HEK293 (cell line): ENCODE data around the gene BRD3OS.
A peak's percentile ranks its signal among the peaks of the same experiment; 100 is the strongest.

Experiments used
- CTCF ChIA-PET: fragments of 350-600 bp; formaldehyde crosslinking; extraction: SDS; loops from one replicate; lab custom pipeline; 2021; ENCODE audit warnings: antibody characterized with exemption; lab: Yijun Ruan, JAX
- POLR2A ChIA-PET: fragments of 300-600 bp; formaldehyde crosslinking; extraction: SDS; loops from one replicate; lab custom pipeline; 2020; ENCODE audit warnings: antibody characterized with exemption, inconsistent platforms; lab: Yijun Ruan, JAX
- H3K27ac ChIP-seq: fragments of 200-500 bp; sonication (Bioruptor generic); 2 replicates; pipeline ENCODE4 v1.5.1; 2014; ENCODE audit warnings: low read depth, low read length, control low read depth, inconsistent platforms; ENCODE audit errors: extremely low read depth
- H3K36me3 ChIP-seq, 2 experiments: fragments of 200-500 bp in 1 of 2; sonication (Bioruptor generic) in 1 of 2; 1 replicate in 1 of 2; 2 replicates in 1 of 2; pipeline ENCODE4 v1.5.1; 2014 to 2017; ENCODE audit warnings: inconsistent platforms in 2 of 2, low read length in 2 of 2; ENCODE audit not compliant: control insufficient read depth in 2 of 2, insufficient read depth in 1 of 2
- H3K4me1 ChIP-seq: fragments of 200-500 bp; sonication (Bioruptor generic); 2 replicates; pipeline ENCODE4 v1.5.1; 2014; ENCODE audit warnings: mild to moderate bottlenecking, low read length, inconsistent platforms; ENCODE audit not compliant: control insufficient read depth, insufficient read depth
- H3K4me3 ChIP-seq: 2 replicates; pipeline ENCODE4 v1.5.1; 2011; ENCODE audit warnings: low read depth, mild to moderate bottlenecking, control low read depth, low read length, moderate library complexity
- H3K9me3 ChIP-seq: fragments of 200-500 bp; sonication (Bioruptor generic); 2 replicates; pipeline ENCODE4 v1.5.1; 2014; ENCODE audit warnings: low read depth, low read length, inconsistent platforms; ENCODE audit not compliant: control insufficient read depth, insufficient read depth
- OSR2 ChIP-seq: fragments of 450-650 bp; formaldehyde crosslinking; IDR thresholded peaks from 2 replicates; pipeline ENCODE4 v1.5.1; 2016; ENCODE audit warnings: missing biosample characterization, missing genetic modification characterization
- PRDM6 ChIP-seq: fragments of 450-650 bp; formaldehyde crosslinking; IDR thresholded peaks from 2 replicates; pipeline ENCODE4 v1.5.1; 2017; ENCODE audit warnings: missing biosample characterization, missing genetic modification characterization
- ZBTB17 ChIP-seq: fragments of 450-650 bp; formaldehyde crosslinking; IDR thresholded peaks from 2 replicates; pipeline ENCODE4 v1.5.1; 2016; ENCODE audit warnings: missing biosample characterization, missing genetic modification characterization
- ZBTB44 ChIP-seq: fragments of 450-650 bp; IDR thresholded peaks from 2 replicates; pipeline ENCODE4 v1.5.1; 2018; ENCODE audit warnings: missing biosample characterization, mild to moderate bottlenecking, missing genetic modification characterization
- ZBTB8A ChIP-seq: fragments of 450-650 bp; formaldehyde crosslinking; IDR thresholded peaks from 2 replicates; pipeline ENCODE4 v1.5.1; 2016; ENCODE audit warnings: missing biosample characterization, missing genetic modification characterization
- ZEB2 ChIP-seq: fragments of 450-650 bp; formaldehyde crosslinking; IDR thresholded peaks from 2 replicates; pipeline ENCODE4 v1.5.1; 2016; ENCODE audit warnings: missing biosample characterization, missing genetic modification characterization
- ZIC2 ChIP-seq: fragments of 450-650 bp; formaldehyde crosslinking; IDR thresholded peaks from 2 replicates; pipeline ENCODE4 v1.5.1; 2016; ENCODE audit warnings: missing biosample characterization, missing genetic modification characterization
- ZNF138 ChIP-seq: fragments of 450-650 bp; formaldehyde crosslinking; IDR thresholded peaks from 2 replicates; pipeline ENCODE4 v1.5.1; 2016; ENCODE audit warnings: missing biosample characterization, missing genetic modification characterization, borderline replicate concordance
- ZNF157 ChIP-seq: fragments of 450-650 bp; formaldehyde crosslinking; IDR thresholded peaks from 2 replicates; pipeline ENCODE4 v1.5.1; 2016; ENCODE audit warnings: missing biosample characterization, missing genetic modification characterization
- ZNF2 ChIP-seq: fragments of 450-650 bp; formaldehyde crosslinking; IDR thresholded peaks from 2 replicates; pipeline ENCODE4 v1.5.1; 2016; ENCODE audit warnings: missing biosample characterization, missing genetic modification characterization
- ZNF341 ChIP-seq: fragments of 450-650 bp; formaldehyde crosslinking; IDR thresholded peaks from 2 replicates; pipeline ENCODE4; 2016; ENCODE audit warnings: low read depth, missing biosample characterization, missing genetic modification characterization
- ZNF510 ChIP-seq: fragments of 450-650 bp; formaldehyde crosslinking; IDR thresholded peaks from 2 replicates; pipeline ENCODE4 v1.5.1; 2018; ENCODE audit warnings: mild to moderate bottlenecking, missing genetic modification characterization, missing biosample characterization; ENCODE audit not compliant: insufficient replicate concordance
- ZNF600 ChIP-seq: fragments of 450-650 bp; formaldehyde crosslinking; IDR thresholded peaks from 2 replicates; pipeline ENCODE4 v1.5.1; 2016; ENCODE audit warnings: missing biosample characterization, missing genetic modification characterization
- ZNF645 ChIP-seq: fragments of 450-650 bp; formaldehyde crosslinking; IDR thresholded peaks from 2 replicates; pipeline ENCODE4; 2016; ENCODE audit warnings: missing biosample characterization, missing genetic modification characterization
- TF ChIP-seq, protein P1 (sequence below): fragments of 450-650 bp; formaldehyde crosslinking; IDR thresholded peaks from 2 replicates; pipeline ENCODE4 v1.5.1; 2017; ENCODE audit warnings: missing biosample characterization, missing genetic modification characterization
- TF ChIP-seq, protein P2 (sequence below): fragments of 450-650 bp; formaldehyde crosslinking; IDR thresholded peaks from 2 replicates; pipeline ENCODE4 v1.5.1; 2016; ENCODE audit warnings: missing biosample characterization, missing genetic modification characterization
- TF ChIP-seq, protein P3 (sequence below): fragments of 450-650 bp; formaldehyde crosslinking; IDR thresholded peaks from 2 replicates; pipeline ENCODE4 v1.5.1; 2016; ENCODE audit warnings: missing biosample characterization, missing genetic modification characterization
- TF ChIP-seq, protein P4 (sequence below): fragments of 450-650 bp; formaldehyde crosslinking; IDR thresholded peaks from 2 replicates; pipeline ENCODE4 v1.5.1; 2016; ENCODE audit warnings: missing biosample characterization, missing genetic modification characterization

The BRD3OS gene

GRCh38 chr9:134060546-134060945 is 35.3 kb downstream of the BRD3OS start:
- no peak overlapping the region for H3K4me3 ChIP-seq
- no peaks in the 10 kb centered on the region for H3K9me3 ChIP-seq
- no peaks in the 10 kb centered on the region for H3K4me1 ChIP-seq
- ChIA-PET CTCF (no interaction called here), POLR2A (interaction anchor here (2.0 kb wide), 1 partner anchor 9 kb away, joined by 5 read pairs; no protein-coding TSS in a partner anchor)
- TF ChIP-seq, protein P1, sequence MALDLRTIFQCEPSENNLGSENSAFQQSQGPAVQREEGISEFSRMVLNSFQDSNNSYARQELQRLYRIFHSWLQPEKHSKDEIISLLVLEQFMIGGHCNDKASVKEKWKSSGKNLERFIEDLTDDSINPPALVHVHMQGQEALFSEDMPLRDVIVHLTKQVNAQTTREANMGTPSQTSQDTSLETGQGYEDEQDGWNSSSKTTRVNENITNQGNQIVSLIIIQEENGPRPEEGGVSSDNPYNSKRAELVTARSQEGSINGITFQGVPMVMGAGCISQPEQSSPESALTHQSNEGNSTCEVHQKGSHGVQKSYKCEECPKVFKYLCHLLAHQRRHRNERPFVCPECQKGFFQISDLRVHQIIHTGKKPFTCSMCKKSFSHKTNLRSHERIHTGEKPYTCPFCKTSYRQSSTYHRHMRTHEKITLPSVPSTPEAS (tag by site-specific recombination), result peak; percentile 42
- no peak for TF ChIP-seq ZNF510 (tag by site-specific recombination)
- TF ChIP-seq ZBTB17 (tag by site-specific recombination), result peak; percentile 46; the same call in 1 of the 2 replicates
- 0 out of 2 replicates have a peak, but pooled peaks have one; percentile 13 for TF ChIP-seq ZNF600 (tag by site-specific recombination)
- no peak for TF ChIP-seq PRDM6
- no peak overlapping the region for H3K27ac ChIP-seq
- H3K36me3 ChIP-seq, result peaks cover 0 to 10% of the 10 kb centered on the region in 2 experiments; a peak in 2 of 3 replicates

DNA sequence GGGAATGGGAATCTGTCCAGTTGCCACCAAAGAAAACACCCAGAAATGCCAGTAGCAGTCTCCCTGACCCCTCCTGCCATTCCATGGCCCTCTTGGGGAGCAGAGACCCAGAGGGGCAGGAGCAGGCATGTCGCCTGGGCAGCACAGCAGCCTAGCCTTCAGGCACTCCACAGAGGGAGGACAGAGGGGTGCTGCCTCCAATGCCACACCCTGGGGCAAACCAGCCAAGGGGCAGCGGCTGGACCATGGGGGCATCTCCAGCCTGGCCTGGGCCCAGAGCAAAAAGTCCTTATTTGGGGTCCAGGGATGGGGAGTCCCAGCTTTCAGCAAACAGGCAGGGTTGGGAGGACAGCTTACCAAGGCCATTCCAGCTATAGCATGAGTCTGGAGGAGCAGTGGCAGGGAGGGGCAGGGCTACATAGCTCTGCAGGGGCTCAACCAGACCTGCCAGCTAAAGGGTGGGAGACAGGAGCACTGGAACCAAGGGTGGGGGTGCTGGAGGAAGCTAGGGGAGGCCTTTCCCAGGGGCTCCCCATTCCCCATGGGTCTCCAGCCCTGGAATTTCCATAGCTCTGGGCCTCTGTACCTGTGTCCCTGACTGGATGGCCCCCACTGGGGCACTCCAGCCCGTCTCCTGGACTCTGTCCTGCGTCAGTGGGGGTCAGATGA is 35.9 kb downstream of the BRD3OS start:
- no peak overlapping the region for H3K4me3 ChIP-seq
- ChIA-PET CTCF (interaction anchor here (0.6 kb wide), 1 partner anchor 9 kb away, joined by 3 read pairs; no protein-coding TSS in a partner anchor), POLR2A (interaction anchor here (0.6 to 2.0 kb wide), 3 partner anchors 10 to 35 kb away, joined by 3 to 6 read pairs (median 5); no protein-coding TSS in a partner anchor)
- no peaks in the 10 kb centered on the region for H3K4me1 ChIP-seq
- H3K27ac ChIP-seq, result no peak overlapping the region
- peaks cover 0 to 10% of the 10 kb centered on the region in 2 experiments; a peak in 2 of 3 replicates for H3K36me3 ChIP-seq
- H3K9me3 ChIP-seq, result no peaks in the 10 kb centered on the region
- 0 out of 2 replicates have a peak, but pooled peaks have one; percentile 37 for TF ChIP-seq ZNF341 (tag by site-specific recombination)
- TF ChIP-seq ZNF2 (tag by site-specific recombination), result no peak

DNA sequence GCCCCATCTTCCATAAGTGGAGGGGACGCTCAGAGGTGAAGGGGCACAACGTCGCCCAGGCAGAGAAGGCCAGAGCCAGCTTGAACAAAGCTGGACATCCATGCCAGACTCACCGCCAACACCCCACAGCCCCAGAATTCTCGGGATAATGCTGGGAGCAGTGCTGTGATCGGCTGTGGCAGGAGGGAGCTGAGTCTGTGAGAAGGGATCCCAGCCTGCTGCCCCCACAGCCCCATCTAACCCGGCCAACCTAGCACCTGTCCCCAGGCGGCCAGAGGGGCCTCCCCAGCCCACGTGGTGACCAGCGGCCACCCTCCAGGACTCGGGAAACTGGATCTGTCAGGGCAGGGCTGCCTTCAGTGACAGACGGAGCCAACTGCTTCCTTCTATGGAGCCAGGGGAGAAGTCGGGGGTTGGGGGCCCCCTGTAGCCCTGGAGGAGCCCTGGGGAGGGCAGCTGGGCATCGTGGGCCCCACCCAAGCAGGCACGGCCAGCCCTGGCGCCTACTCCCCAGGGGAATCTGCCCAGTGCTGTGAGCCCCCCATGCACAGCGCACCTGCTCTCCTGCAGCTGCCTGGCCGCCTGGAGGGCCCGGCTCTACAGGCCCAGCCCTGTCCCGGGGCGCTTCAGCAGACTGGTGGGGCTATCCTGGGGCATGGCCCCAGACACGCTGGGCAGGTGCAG is 36.5 kb downstream of the BRD3OS start:
- ChIA-PET CTCF (interaction anchor here (0.6 kb wide), 1 partner anchor 10 kb away, joined by 3 read pairs; no protein-coding TSS in a partner anchor), POLR2A (interaction anchor here (1.1 to 2.0 kb wide), 2 partner anchors 10 to 36 kb away, joined by 3 to 5 read pairs; no protein-coding TSS in a partner anchor)
- Histone ChIP-seq H3K9me3 (no peaks in the 10 kb centered on the region), H3K4me1 (no peaks in the 10 kb centered on the region), H3K36me3 (peaks cover 0 to 10% of the 10 kb centered on the region in 2 experiments; a peak in 2 of 3 replicates), H3K4me3 (no peak overlapping the region), H3K27ac (no peak overlapping the region)
- TF ChIP-seq, protein P2, sequence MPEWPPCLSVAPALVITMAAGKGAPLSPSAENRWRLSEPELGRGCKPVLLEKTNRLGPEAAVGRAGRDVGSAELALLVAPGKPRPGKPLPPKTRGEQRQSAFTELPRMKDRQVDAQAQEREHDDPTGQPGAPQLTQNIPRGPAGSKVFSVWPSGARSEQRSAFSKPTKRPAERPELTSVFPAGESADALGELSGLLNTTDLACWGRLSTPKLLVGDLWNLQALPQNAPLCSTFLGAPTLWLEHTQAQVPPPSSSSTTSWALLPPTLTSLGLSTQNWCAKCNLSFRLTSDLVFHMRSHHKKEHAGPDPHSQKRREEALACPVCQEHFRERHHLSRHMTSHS (tag by site-specific recombination), result no peak
- TF ChIP-seq, protein P3, sequence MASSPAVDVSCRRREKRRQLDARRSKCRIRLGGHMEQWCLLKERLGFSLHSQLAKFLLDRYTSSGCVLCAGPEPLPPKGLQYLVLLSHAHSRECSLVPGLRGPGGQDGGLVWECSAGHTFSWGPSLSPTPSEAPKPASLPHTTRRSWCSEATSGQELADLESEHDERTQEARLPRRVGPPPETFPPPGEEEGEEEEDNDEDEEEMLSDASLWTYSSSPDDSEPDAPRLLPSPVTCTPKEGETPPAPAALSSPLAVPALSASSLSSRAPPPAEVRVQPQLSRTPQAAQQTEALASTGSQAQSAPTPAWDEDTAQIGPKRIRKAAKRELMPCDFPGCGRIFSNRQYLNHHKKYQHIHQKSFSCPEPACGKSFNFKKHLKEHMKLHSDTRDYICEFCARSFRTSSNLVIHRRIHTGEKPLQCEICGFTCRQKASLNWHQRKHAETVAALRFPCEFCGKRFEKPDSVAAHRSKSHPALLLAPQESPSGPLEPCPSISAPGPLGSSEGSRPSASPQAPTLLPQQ, result peak; percentile 38; the same call in 1 of the 2 replicates
- TF ChIP-seq, protein P4, sequence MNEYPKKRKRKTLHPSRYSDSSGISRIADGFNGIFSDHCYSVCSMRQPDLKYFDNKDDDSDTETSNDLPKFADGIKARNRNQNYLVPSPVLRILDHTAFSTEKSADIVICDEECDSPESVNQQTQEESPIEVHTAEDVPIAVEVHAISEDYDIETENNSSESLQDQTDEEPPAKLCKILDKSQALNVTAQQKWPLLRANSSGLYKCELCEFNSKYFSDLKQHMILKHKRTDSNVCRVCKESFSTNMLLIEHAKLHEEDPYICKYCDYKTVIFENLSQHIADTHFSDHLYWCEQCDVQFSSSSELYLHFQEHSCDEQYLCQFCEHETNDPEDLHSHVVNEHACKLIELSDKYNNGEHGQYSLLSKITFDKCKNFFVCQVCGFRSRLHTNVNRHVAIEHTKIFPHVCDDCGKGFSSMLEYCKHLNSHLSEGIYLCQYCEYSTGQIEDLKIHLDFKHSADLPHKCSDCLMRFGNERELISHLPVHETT (tag by site-specific recombination), result no peak
- no peak for TF ChIP-seq ZBTB44 (tag by site-specific recombination)
- peak; percentile 51 for TF ChIP-seq ZBTB8A (tag by site-specific recombination)
- no peak for TF ChIP-seq ZNF138 (tag by site-specific recombination)
- no peak for TF ChIP-seq ZEB2 (tag by site-specific recombination)
- no peak for TF ChIP-seq ZNF645
- no peak for TF ChIP-seq OSR2
- TF ChIP-seq ZNF157, result no peak
- no peak for TF ChIP-seq ZNF510 (tag by site-specific recombination)
- peak; percentile 87 for TF ChIP-seq ZIC2 (tag by site-specific recombination)
